ENCODE results near the gene ATG4D.
A peak's percentile ranks its signal among the peaks of the same experiment; 100 is the strongest.
"Not testable (repeated sequence)": the region's sequence is repeated elsewhere in the genome, so short reads cannot be mapped to it uniquely, and the experiment has no call there.

The ATG4D gene

DNA sequence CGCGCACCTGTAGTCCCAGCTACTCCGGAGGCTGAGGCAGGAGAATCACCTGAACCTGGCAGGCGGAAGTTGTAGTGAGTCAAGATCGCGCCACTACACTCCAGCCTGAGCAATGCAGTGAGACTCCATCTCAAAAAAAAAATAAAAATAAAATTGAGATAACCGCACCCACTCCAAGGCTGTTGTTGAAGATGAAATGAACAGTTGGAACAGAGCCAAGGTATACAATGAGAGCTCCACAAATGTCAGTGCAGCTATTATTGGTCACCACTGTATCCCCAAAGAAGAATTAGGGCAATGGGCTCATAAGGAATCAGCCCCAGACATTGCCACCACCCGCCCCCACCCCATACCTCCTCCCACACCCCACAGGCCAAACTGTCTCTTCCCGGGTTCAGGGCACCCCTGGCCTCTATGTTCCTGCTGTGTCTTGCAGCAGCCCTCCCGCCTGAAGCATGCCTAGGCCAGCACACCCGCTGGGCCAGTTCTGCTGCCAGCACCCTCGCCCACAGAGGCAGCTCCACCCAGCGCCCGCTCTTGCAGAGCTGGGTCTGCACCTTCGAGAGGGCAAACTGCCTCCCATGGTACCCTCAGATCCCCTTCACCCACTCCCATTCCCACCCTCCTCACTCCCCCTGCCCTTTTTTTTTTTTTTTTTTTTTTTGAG lies 22.9 kb upstream of the ATG4D start:
- DNase-seq = no peak

- no peak for DNase-seq
Measured at GRCh38 chr19:10521461-10522171, 22.1 kb upstream of the ATG4D start.

- DNase-seq = no peak
Measured at GRCh38 chr19:10523135-10523636, 20.5 kb upstream of the ATG4D start.

GRCh38 chr19:10525636-10526035 lies 18.1 kb upstream of the ATG4D start:
- no peak for DNase-seq

- DNase-seq = not testable (repeated sequence)
Measured at GRCh38 chr19:10526887-10527286, 16.8 kb upstream of the ATG4D start.

DNA sequence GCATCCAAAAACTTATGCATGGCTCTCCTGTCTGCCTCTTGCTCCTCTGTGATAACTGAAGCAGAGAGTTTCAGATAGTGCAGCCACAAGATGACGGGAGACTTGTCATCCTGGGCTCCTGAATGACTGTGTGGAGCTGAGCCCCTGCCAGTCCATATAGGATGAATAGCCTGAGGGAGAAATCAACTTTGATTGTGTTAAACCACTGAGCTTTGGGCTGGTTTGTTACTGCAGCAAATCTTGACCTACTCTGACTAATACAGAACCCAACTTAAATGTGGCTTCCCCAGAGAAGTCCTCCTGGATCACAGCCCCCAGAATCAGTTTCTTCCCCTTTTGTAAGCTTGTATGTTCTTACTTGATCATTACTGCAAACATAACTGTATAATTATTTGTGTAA lies 11.2 kb upstream of the ATG4D start:
- DNase-seq = no peak

DNA sequence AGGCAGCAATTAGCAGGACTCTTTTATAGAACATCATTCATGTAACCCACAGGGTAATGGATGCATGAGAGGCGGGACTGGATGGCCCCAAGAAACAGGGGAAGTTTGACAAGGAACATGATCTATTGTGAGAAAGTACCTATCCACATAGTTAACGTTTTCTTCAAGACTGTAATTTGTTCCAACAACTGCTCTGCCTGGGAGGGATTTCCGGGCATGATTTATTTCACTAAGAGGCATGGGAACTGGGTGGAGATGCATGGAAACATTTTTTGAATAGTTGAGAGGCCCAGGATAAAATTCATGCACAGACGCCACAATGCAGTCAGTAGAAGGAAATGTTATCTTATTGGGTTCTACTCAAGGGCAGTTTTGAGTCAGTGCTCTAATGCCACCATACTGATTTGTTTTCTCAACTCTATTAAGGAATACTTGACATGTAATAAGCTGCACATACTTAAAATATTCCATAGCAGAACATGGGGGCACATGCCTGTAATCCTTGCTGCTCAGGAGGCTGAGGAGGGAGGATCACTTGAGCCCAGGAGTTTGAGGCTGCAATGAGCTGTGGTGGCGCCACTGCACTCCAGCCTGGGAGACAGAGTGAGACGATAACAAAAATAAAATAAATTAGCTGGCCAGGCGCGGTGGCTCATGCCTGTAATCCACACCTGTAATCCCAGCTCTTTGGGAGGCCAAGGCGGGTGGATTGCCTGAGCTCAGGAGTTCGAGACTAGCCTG lies 9.9 kb upstream of the ATG4D start:
- DNase-seq = no peak

GRCh38 chr19:10535613-10536012 lies 8.1 kb upstream of the ATG4D start:
- DNase-seq = no peak

- no peak for DNase-seq
Measured at GRCh38 chr19:10537668-10538067, 6.0 kb upstream of the ATG4D start.

DNA sequence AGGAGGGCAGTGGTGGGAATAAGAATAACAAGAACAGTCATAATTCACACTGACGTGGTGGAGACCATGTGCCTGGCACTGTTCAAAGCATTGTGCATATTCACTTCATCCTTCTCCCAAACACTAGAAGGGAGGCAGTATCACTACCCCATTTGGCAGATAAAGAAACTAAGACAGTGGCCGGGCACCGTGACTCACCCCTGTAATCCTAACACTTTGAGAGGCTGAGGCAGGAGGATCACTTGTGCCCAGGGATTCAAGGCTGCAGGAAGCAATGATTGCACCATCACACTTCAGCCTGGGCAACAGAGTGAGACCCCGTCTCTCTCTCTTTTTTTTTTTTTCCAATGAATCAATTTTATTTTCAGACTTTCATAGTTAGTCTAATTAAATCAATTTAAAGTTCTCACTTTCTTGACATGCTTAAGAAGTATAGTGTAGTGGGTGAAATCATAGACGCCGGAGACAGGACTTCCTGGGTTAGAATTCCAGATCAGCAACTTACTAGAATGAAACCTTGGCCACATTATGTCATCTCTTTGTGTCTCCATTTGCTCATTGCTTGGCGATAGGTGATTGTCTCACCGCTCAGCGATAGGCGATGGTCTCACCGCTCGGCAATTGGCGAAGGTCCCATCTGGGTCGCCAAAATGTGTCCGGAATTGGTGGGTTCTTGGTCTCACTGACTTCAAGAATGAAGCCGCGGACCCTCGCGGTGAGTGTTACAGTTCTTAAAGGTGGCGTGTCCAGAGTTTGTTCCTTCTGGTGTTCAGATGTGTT lies 5.3 kb upstream of the ATG4D start:
- DNase-seq = no peak

DNA sequence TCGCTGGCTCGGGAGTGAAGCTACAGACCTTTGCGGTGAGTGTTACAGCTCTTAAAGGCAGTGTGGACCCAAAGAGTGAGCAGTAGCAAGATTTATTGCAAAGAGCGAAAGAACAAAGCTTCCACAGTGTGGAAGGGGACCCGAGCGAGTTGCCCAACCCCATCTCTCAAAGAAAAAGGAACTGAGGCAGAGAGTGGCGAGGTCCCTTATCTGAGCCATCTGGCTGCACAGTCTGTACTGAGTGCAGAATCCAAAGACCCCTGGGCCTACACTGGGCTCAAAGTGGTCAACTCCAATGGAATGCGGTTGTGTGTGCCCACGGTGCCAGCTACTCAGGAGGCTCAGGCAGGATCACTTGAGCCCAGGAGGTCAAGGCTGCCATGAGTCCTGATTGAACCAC lies 4.7 kb upstream of the ATG4D start:
- DNase-seq = not testable (repeated sequence)

DNA sequence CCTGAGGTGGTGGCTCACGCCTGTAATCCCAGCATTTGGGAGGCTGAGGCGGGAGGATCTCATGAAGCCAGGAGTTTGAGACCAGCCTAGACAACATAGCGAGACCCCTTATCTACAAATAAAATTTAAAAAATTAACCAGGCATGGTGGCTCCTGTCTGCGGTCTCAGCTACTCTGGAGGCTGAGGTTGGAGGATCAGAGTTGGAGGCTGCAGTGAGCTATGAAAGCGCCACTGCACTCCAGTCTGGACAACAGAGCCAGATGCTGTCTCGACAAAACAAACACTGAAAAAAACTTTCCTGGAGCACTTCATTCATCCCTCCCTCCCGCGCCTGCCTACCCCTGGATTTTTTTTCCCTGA lies 665 bp upstream of the ATG4D start:
- DNase-seq = no peak

- DNase-seq = no peak
Measured at GRCh38 chr19:10544242-10544752, 593 bp downstream of the ATG4D start.

- DNase-seq = no peak
Measured at GRCh38 chr19:10544753-10545251, 1.1 kb downstream of the ATG4D start.

DNA sequence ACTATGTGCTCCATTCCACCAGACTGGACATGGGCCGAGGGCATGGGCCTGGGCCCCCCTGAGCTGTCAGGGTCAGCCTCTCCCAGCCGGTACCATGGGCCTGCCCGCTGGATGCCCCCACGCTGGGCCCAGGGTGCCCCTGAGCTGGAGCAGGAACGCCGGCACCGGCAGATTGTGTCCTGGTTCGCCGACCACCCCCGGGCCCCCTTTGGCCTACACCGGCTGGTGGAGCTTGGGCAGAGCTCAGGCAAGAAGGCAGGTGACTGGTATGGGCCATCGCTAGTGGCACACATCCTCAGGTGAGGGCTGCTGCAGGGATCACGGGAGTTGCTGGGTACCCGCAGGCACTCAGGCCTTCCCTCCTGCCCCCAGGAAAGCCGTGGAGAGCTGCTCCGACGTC lies 3.1 kb downstream of the ATG4D start:
- no peak for DNase-seq

DNA sequence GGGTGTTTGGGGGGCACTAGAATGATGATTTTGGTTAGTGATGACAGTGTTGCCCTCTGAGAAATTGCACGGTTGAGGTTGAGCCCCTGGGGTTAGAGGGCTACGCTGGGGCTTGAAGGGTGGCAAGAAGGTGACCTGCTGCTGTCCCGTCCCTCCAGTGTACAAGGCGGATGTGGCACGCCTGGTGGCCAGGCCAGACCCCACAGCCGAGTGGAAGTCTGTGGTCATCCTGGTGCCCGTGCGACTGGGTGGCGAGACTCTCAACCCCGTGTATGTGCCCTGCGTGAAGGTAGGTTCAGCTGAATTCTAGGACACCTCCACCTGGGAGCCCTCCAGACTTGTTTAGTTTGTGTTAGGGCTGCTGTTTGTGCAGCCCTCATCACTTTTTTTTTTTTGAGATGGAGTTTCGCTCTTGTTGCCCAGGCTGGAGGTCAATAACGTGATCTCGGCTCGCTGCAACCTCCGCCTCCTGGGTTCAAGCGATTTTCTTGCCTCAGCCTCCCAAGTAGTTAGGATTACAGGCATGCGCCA lies 5.1 kb downstream of the ATG4D start:
- no peak for DNase-seq

DNA sequence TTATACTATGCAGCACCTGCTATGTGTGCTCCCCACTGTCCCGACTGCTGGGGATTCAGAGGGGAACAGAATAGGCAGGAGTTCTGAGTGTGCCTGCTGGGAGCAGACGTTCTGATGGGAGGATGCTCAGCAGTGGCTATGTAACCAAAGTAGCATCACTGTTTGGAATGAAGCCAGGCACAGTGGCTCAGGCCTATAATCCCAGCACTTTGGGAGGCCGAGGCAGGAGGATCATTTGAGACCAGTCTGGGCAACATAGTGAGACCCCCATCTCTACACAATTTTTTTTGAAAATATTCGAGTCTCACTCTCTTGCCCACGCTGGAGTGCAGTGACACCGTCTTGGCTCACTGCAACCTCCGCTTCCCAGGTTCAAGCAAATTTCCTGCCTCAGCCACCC lies 6.0 kb downstream of the ATG4D start:
- DNase-seq = no peak

DNA sequence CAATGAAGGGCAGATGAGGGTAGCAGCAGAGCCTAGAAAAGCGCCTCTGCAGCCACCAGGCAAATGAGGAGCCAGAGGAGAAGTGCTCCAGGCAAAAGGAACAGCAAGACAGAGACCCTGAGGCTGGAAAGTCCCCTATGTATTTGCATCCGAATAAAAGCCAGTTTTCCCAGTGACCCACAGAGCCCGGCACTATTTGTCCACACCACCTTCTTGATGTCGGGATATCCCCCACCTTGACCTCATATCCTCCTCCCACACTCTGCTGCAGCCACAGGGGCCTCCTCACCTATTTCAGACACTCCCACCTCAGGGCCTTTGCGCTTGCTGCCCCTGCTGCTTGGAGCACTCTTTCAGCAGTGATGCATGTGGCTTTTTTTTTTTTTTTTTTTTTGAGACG lies 6.6 kb downstream of the ATG4D start:
- DNase-seq = no peak

GRCh38 chr19:10551006-10551405 lies 7.3 kb downstream of the ATG4D start:
- not testable (repeated sequence) for DNase-seq

DNA sequence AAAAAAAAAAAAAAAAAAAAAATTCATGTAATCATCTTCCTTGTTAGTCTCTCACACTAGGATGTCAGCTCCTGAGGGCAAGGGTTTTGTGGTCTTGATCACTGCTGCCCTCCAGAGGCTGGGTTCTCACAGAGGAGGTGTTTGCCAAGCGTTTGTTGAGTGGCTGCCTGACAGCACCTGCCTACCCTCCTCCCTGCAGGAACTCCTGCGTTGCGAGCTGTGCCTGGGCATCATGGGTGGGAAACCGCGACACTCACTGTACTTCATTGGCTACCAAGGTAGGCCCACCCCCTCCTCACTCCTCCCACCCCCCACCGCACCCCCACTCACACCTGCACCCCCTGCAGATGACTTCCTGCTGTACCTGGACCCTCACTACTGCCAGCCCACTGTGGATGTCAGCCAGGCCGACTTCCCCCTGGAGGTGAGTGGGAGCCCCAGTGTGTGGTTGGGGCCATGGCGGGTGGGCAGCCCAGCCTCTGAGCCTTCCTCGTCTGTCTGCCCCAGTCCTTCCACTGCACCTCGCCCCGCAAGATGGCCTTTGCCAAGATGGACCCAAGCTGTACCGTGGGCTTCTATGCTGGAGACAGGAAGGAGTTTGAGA lies 8.1 kb downstream of the ATG4D start:
- peak; percentile 38 for DNase-seq

DNA sequence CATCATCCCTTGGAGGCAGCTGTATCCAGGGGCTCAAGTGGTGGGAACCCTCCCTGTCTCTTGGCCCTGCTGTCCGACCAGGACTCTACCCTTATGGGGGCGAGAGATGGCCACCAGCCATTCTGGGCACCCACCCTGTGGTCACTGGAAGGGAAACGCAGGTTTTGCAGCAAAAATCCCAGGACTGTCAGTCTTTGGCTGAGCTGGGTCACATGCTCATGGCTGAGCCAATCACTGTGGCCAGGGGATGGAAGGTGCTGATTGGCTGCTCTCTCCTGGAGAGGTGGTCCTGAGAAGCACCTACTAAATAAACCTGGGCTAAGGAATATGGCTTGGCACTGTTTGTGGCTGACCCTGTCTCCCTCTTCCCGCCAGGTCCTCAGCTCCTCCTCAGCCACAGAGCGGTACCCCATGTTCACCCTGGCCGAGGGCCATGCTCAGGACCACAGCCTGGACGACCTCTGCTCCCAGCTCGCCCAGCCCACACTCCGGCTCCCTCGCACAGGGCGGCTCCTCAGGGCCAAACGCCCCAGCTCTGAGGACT lies 8.9 kb downstream of the ATG4D start:
- no peak for DNase-seq

All from stimulated activated CD4-positive, alpha-beta T cell treated with anti-CD3 and anti-CD28 coated beads, Interleukin-12 subunit alpha, Interleukin-12 subunit beta, amount 100 ng/mL, for 4 hours (primary cell).